HL-60 (cell line): ENCODE results near the gene ZNF185.

Source experiments
- CTCF ChIP-seq: IDR thresholded peaks from one replicate; pipeline ENCODE4 v1.5.1; 2011; ENCODE audit warnings: low read length, control low read depth, inconsistent platforms; ENCODE audit not compliant: insufficient read depth
- POLR2AphosphoS5 ChIP-seq: IDR thresholded peaks from 2 replicates; pipeline ENCODE4 v1.6.1; 2012; ENCODE audit warnings: low read depth
- TF ChIP-seq, protein P1 (sequence below): IDR thresholded peaks from 2 replicates; pipeline ENCODE4 v1.6.1; 2012; ENCODE audit warnings: low read depth; ENCODE audit not compliant: insufficient replicate concordance

DNA sequence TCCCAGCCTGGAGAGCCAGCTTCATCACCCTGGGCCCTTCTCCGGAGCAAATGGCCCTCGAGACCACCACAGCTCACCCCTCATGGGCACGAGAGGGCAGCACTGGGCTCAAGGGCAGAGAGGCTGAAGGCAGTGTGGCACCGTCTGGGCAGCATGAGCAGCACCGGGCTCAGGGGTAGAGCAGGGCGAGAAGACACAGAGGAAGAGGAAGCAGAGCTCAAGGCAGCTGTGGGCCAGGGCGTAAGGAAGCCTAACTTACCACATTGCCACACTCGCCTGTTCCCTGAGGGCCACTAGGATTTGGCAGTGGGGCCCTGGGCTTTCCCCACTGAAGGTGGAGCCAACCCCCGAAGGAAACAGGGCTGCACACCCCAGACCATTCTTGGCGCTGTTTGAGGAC, 15.5 kb downstream of the ZNF185 start:
- TF ChIP-seq CTCF (no peak), POLR2AphosphoS5 (no peak)
- TF ChIP-seq, protein P1, sequence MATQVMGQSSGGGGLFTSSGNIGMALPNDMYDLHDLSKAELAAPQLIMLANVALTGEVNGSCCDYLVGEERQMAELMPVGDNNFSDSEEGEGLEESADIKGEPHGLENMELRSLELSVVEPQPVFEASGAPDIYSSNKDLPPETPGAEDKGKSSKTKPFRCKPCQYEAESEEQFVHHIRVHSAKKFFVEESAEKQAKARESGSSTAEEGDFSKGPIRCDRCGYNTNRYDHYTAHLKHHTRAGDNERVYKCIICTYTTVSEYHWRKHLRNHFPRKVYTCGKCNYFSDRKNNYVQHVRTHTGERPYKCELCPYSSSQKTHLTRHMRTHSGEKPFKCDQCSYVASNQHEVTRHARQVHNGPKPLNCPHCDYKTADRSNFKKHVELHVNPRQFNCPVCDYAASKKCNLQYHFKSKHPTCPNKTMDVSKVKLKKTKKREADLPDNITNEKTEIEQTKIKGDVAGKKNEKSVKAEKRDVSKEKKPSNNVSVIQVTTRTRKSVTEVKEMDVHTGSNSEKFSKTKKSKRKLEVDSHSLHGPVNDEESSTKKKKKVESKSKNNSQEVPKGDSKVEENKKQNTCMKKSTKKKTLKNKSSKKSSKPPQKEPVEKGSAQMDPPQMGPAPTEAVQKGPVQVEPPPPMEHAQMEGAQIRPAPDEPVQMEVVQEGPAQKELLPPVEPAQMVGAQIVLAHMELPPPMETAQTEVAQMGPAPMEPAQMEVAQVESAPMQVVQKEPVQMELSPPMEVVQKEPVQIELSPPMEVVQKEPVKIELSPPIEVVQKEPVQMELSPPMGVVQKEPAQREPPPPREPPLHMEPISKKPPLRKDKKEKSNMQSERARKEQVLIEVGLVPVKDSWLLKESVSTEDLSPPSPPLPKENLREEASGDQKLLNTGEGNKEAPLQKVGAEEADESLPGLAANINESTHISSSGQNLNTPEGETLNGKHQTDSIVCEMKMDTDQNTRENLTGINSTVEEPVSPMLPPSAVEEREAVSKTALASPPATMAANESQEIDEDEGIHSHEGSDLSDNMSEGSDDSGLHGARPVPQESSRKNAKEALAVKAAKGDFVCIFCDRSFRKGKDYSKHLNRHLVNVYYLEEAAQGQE: no peak
